Spleen (tissue), 11 donors: ENCODE data around the gene ATXN10. TPM values are rescaled to one million over a fixed set of nuclear protein-coding genes. Genes with fewer than 3 reads are reported as not detected.
A peak's percentile ranks its signal among the peaks of the same experiment; 100 is the strongest.

Source experiments
- DNase-seq: peaks from one replicate; pipeline ENCODE4 v3.0.0-alpha.2; 2020
- H3K27ac ChIP-seq, 8 donors: fragments of 200-600 bp; sonication (generic) in 7 of 8; 1 replicate in 4 of 8; 2 replicates in 4 of 8; pipeline versions ENCODE4 v1.5.0 to v1.8.0; 2016 to 2021; ENCODE audit warnings: inconsistent platforms in 4 of 8, mild to moderate bottlenecking in 4 of 8, moderate library complexity in 1 of 8
- H3K27me3 ChIP-seq, 7 donors: fragments of 200-600 bp; sonication (generic) in 6 of 7; replicated peaks in 1 of 7; 1 replicate in 4 of 7; 2 replicates in 3 of 7; pipeline versions ENCODE4 v1.5.0 to v1.8.0; 2016 to 2021; ENCODE audit warnings: inconsistent platforms in 3 of 7, mild to moderate bottlenecking in 1 of 7
- H3K36me3 ChIP-seq, 6 donors: fragments of 200-600 bp; sonication (generic) in 5 of 6; 1 replicate in 4 of 6; 2 replicates in 2 of 6; pipeline versions ENCODE4 v1.5.0 to v1.8.0; 2016 to 2021; ENCODE audit warnings: inconsistent platforms in 2 of 6
- H3K4me1 ChIP-seq, 6 donors: fragments of 200-600 bp; sonication (generic) in 5 of 6; 1 replicate in 3 of 6; 2 replicates in 3 of 6; pipeline versions ENCODE4 v1.5.0 to v1.8.0; 2016 to 2021; ENCODE audit warnings: inconsistent platforms in 3 of 6
- H3K4me3 ChIP-seq, 8 donors: fragments of 200-600 bp; sonication (generic) in 7 of 8; 1 replicate in 4 of 8; 2 replicates in 4 of 8; pipeline versions ENCODE4 v1.5.0 to v1.8.0; 2016 to 2021; ENCODE audit warnings: inconsistent platforms in 4 of 8, mild to moderate bottlenecking in 4 of 8, moderate library complexity in 2 of 8
- H3K9me3 ChIP-seq, 8 donors: fragments of 200-600 bp; sonication (generic) in 7 of 8; 1 replicate in 4 of 8; 2 replicates in 4 of 8; pipeline versions ENCODE4 v1.5.0 to v1.8.0; 2016 to 2021; ENCODE audit warnings: inconsistent platforms in 4 of 8
- CTCF ChIP-seq, 11 experiments: fragments of 200-600 bp in 7 of 11; fragments of 450-650 bp in 4 of 11; sonication (generic) in 4 of 11; IDR thresholded peaks in 8 of 11; conservative IDR thresholded peaks in 3 of 11; 1 replicate in 7 of 11; 2 replicates in 4 of 11; pipeline versions ENCODE4 v1.4.0 to v1.8.0; 2016 to 2021; ENCODE audit warnings: antibody characterized with exemption in 11 of 11, inconsistent platforms in 4 of 11, mild to moderate bottlenecking in 1 of 11
- POLR2A ChIP-seq, 3 donors: fragments of 450-650 bp; IDR thresholded peaks; one replicate each; pipeline ENCODE4 v1.5.1; 2017; ENCODE audit warnings: antibody characterized with exemption in 3 of 3, mild to moderate bottlenecking in 1 of 3
- POLR2AphosphoS5 ChIP-seq, 3 donors: sonication (generic); formaldehyde crosslinking; IDR thresholded peaks; one replicate each; pipeline ENCODE4 v1.5.1; 2017; ENCODE audit warnings: antibody characterized with exemption in 3 of 3
- WGBS, 5 donors: extraction: QIAGEN DNeasy Blood & Tissue Kit in 3 of 5; methylation state at CpG; one replicate each; pipeline versions ENCODE4 v1.1.5 to v1.1.7; 2013 to 2018; 5-methylcytosine and 5-hydroxymethylcytosine counted together
- intact Hi-C: fragments of 100-400 bp; cut with DNase I; formaldehyde crosslinking; loops from one replicate; pipeline ENCODE4 v1.15.0; 2023; ENCODE audit warnings: low total_unique reads
- polyA plus RNA-seq, 3 donors: library from polyadenylated mRNA; stranded (reverse); fragments of 200-250 nt; gene quantifications; one replicate each; pipeline ENCODE4 v1.2.1, GENCODE V29; 2013
- total RNA-seq, 7 donors: library from RNA; depleted of rRNA in 3 of 7; stranded (reverse); fragments of >200 nt in 3 of 7; fragmentation: NEBNext Ultra II Directional in 4 of 7; extraction: Animal tissue kit (Norgen Biotek cat#: 25700) in 4 of 7; gene quantifications; one replicate each; pipeline versions ENCODE4 v1.1.0 to v1.2.1, GENCODE V29; 2016 to 2021
- donor health status: healthy with polysubstance abuse.
- donor health status: DM: no; HTN: no; CAD: no; lungs with moderate emphysema.
- donor health status: DM: no; HTN: no; CAD: no.
- donor health status: Bipolar disorder and iron deficiency.
- donor health status: healthy.
- donor health status: DM: no; HTN: no; CAD: no.
- donor health status: DM: yes; HTN: yes; CAD: no.

The ATXN10 gene
- total and polyA plus RNA-seq, 10 donors = 46.1 to 119 (median 84.6) TPM

- intact Hi-C loops = loop anchor here (10.0 kb wide), 1 partner anchor 221 kb away; no protein-coding TSS in a partner anchor
- 40 to 59% (median 43%) methylated on average over 22 to 37 of the region's 37 CpGs for WGBS, 5 donors
- TF ChIP-seq POLR2A (IDR thresholded peaks at IDR 0.05) (no peak), CTCF (IDR thresholded peaks at IDR 0.05 in 8 of 11, conservative IDR thresholded peaks at IDR 0.05 in 3 of 11) (no peak), POLR2AphosphoS5 (IDR thresholded peaks at IDR 0.05) (no peak)
- H3K27ac ChIP-seq = no peak overlapping the region
- H3K4me3 ChIP-seq = peak overlapping the region in 1 of 8 donors; percentile 3
- no peak for DNase-seq
- H3K4me1 ChIP-seq = peaks cover 4 to 30% (median 17%) of the 10 kb centered on the region in 6 donors
- peaks cover 0 to 83% (median 40%) of the 10 kb centered on the region in 7 donors for H3K27me3 ChIP-seq
- no peaks in the 10 kb centered on the region for H3K36me3 ChIP-seq
- peaks cover 0 to 6% (median 0%) of the 10 kb centered on the region in 8 donors for H3K9me3 ChIP-seq
Observed at GRCh38 chr22:45866126-45866645, 194.6 kb downstream of the ATXN10 start.

GRCh38 chr22:45866646-45867117 lies 195.0 kb downstream of the ATXN10 start:
- TF ChIP-seq CTCF (IDR thresholded peaks at IDR 0.05 in 8 of 11, conservative IDR thresholded peaks at IDR 0.05 in 3 of 11) (no peak), POLR2A (IDR thresholded peaks at IDR 0.05) (no peak), POLR2AphosphoS5 (IDR thresholded peaks at IDR 0.05) (no peak)
- no peak overlapping the region for H3K27ac ChIP-seq
- WGBS, 5 donors = 6 to 11% (median 8%) methylated on average over 10 to 55 of the region's 55 CpGs; no CpG with 5 or more reads in 1 of the 5 donors
- intact Hi-C loops = loop anchor here (10.0 kb wide), 1 partner anchor 222 kb away; no protein-coding TSS in a partner anchor
- H3K4me1 ChIP-seq = peaks cover 4 to 30% (median 17%) of the 10 kb centered on the region in 6 donors
- DNase-seq = peak; percentile 54
- H3K36me3 ChIP-seq = no peaks in the 10 kb centered on the region
- H3K4me3 ChIP-seq = peak overlapping the region in 3 of 8 donors; percentile 1 to 3 (median 3)
- H3K27me3 ChIP-seq = peaks cover 0 to 83% (median 40%) of the 10 kb centered on the region in 7 donors
- peaks cover 0 to 6% (median 1%) of the 10 kb centered on the region in 8 donors for H3K9me3 ChIP-seq

GRCh38 chr22:45867118-45867905 lies 195.7 kb downstream of the ATXN10 start:
- Histone ChIP-seq H3K4me3 (peak overlapping the region in 3 of 8 donors; percentile 1 to 3 (median 3)), H3K36me3 (no peaks in the 10 kb centered on the region), H3K27me3 (peaks cover 0 to 83% (median 40%) of the 10 kb centered on the region in 7 donors), H3K27ac (no peak overlapping the region), H3K4me1 (peaks cover 4 to 30% (median 17%) of the 10 kb centered on the region in 6 donors), H3K9me3 (peaks cover 0 to 12% (median 4%) of the 10 kb centered on the region in 8 donors)
- 3 to 9% (median 5%) methylated on average over 36 to 87 of the region's 87 CpGs for WGBS, 5 donors
- no peak for TF ChIP-seq POLR2A (IDR thresholded peaks at IDR 0.05)
- peak in 3 of 11 experiments; percentile 8 to 33 (median 28) for TF ChIP-seq CTCF (IDR thresholded peaks at IDR 0.05 in 8 of 11, conservative IDR thresholded peaks at IDR 0.05 in 3 of 11)
- TF ChIP-seq POLR2AphosphoS5 (IDR thresholded peaks at IDR 0.05) = peak in 1 of 3 donors; percentile 8
- peak; percentile 43 for DNase-seq
- intact Hi-C loops = loop anchor here (10.0 kb wide), 1 partner anchor 223 kb away; no protein-coding TSS in a partner anchor
